Mesothelial cell of epicardium (in vitro differentiated cells): ENCODE data around the gene MCEMP1. TPM values are rescaled to one million over a fixed set of nuclear protein-coding genes. Genes with fewer than 3 reads are reported as not detected.

Experiments used
- DNase-seq, 2 experiments: peaks; one replicate each; pipeline ENCODE4 v3.0.0; 2021; ENCODE audit warnings: low spot score in 2 of 2; ENCODE audit not compliant: unreplicated experiment in 2 of 2
- H3K27ac Mint-ChIP-seq: 2 replicates; pipeline ENCODE4 v1.8.0; 2021; ENCODE audit warnings: mixed read lengths
- H3K27me3 Mint-ChIP-seq: 2 replicates; pipeline ENCODE4 v1.8.0; 2021; ENCODE audit warnings: low read depth, mixed read lengths
- H3K36me3 Mint-ChIP-seq: 2 replicates; pipeline ENCODE4 v1.8.0; 2021; ENCODE audit warnings: mixed read lengths
- H3K4me1 Mint-ChIP-seq: 2 replicates; pipeline ENCODE4 v1.8.0; 2021; ENCODE audit warnings: mixed read lengths
- H3K4me3 Mint-ChIP-seq: 2 replicates; pipeline ENCODE4 v1.8.0; 2021; ENCODE audit warnings: mild to moderate bottlenecking, moderate library complexity, mixed read lengths
- H3K9me3 Mint-ChIP-seq: 2 replicates; pipeline ENCODE4 v1.8.0; 2021; ENCODE audit warnings: mixed read lengths
- CTCF ChIP-seq: fragments of 200-600 bp; sonication (generic); IDR thresholded peaks from one replicate; pipeline ENCODE4 v1.5.0; 2021; ENCODE audit warnings: antibody characterized with exemption; ENCODE audit not compliant: unreplicated experiment
- total RNA-seq: library from RNA; stranded (reverse); gene quantifications from 3 replicates; pipeline ENCODE4 v1.2.1, GENCODE V29; 2021

Gene MCEMP1
- total RNA-seq, 1 donor from 2014 or later = not detected

GRCh38 chr19:7681340-7682174 lies 4.7 kb downstream of the MCEMP1 start:
- Mint-ChIP-seq H3K36me3 (peaks cover 13% of the 10 kb centered on the region), H3K27ac (peak overlapping the region; percentile 87), H3K4me1 (peaks cover 17% of the 10 kb centered on the region), H3K27me3 (peaks cover 25% of the 10 kb centered on the region), H3K9me3 (no peaks in the 10 kb centered on the region), H3K4me3 (peak overlapping the region; percentile 84)
- TF ChIP-seq CTCF = no peak
- peak in 1 of 2 experiments; percentile 63 for DNase-seq

GRCh38 chr19:7682175-7682855 lies 5.4 kb downstream of the MCEMP1 start:
- TF ChIP-seq CTCF = no peak

GRCh38 chr19:7685546-7686445 lies 8.9 kb downstream of the MCEMP1 start:
- Mint-ChIP-seq H3K4me3 (no peak overlapping the region), H3K4me1 (peaks cover 14% of the 10 kb centered on the region)
- no peak for DNase-seq

More at GRCh38 chr19:7682175-7682855, 5.4 kb downstream of the MCEMP1 start:
- peaks cover 18% of the 10 kb centered on the region for H3K27me3 Mint-ChIP-seq
- H3K4me1 Mint-ChIP-seq = peaks cover 17% of the 10 kb centered on the region
- H3K4me3 Mint-ChIP-seq = peak overlapping the region; percentile 84
- H3K36me3 Mint-ChIP-seq = peaks cover 13% of the 10 kb centered on the region
- no peak overlapping the region for H3K27ac Mint-ChIP-seq
- H3K9me3 Mint-ChIP-seq = no peaks in the 10 kb centered on the region
- no peak for DNase-seq

GRCh38 chr19:7687177-7687576 lies 10.3 kb downstream of the MCEMP1 start:
- TF ChIP-seq CTCF = no peak
- peaks cover 13% of the 10 kb centered on the region for H3K36me3 Mint-ChIP-seq
- H3K4me1 Mint-ChIP-seq = peaks cover 11% of the 10 kb centered on the region
- no peak overlapping the region for H3K4me3 Mint-ChIP-seq
- H3K27me3 Mint-ChIP-seq = no peaks in the 10 kb centered on the region
- no peak overlapping the region for H3K27ac Mint-ChIP-seq
- no peaks in the 10 kb centered on the region for H3K9me3 Mint-ChIP-seq
- DNase-seq = no peak

More at GRCh38 chr19:7685546-7686445, 8.9 kb downstream of the MCEMP1 start:
- no peak for TF ChIP-seq CTCF
- Mint-ChIP-seq H3K27ac (peak overlapping the region; percentile 4), H3K36me3 (peaks cover 13% of the 10 kb centered on the region), H3K27me3 (no peaks in the 10 kb centered on the region), H3K9me3 (no peaks in the 10 kb centered on the region)

- TF ChIP-seq CTCF = no peak
- Mint-ChIP-seq H3K4me1 (peaks cover 11% of the 10 kb centered on the region), H3K36me3 (peaks cover 5% of the 10 kb centered on the region), H3K27me3 (no peaks in the 10 kb centered on the region), H3K27ac (no peak overlapping the region), H3K4me3 (no peak overlapping the region), H3K9me3 (no peaks in the 10 kb centered on the region)
- DNase-seq = no peak
These were observed 12.3 kb downstream of the MCEMP1 start for GRCh38 chr19:7689165-7689564.
